Naive B cell (primary cell): ENCODE data around the gene SLC35F3. TPM values are rescaled to one million over a fixed set of nuclear protein-coding genes. Genes with fewer than 3 reads are reported as not detected.

Experiments used
- ATAC-seq, 2 donors: fragments of 150-1000 bp; cut with Tn5 transposase; 2 replicates each; pipeline ENCODE4 v1.10.0; 2021; ENCODE audit warnings: low read depth in 2 of 2, mild to moderate bottlenecking in 2 of 2, moderate library complexity in 2 of 2
- DNase-seq: peaks from one replicate; pipeline ENCODE4 v3.0.0; 2022
- H3K27ac Mint-ChIP-seq, 6 donors: one replicate each; pipeline ENCODE4 v1.8.0; 2020 to 2022; ENCODE audit warnings: mild to moderate bottlenecking in 6 of 6, mixed read lengths in 6 of 6, moderate library complexity in 5 of 6, inconsistent platforms in 2 of 6
- H3K27me3 Mint-ChIP-seq, 3 donors: one replicate each; pipeline ENCODE4 v1.8.0; 2021 to 2022; ENCODE audit warnings: mixed read lengths in 3 of 3, mild to moderate bottlenecking in 1 of 3
- H3K36me3 Mint-ChIP-seq, 2 donors: one replicate each; pipeline ENCODE4 v1.8.0; 2020 to 2022; ENCODE audit warnings: mixed read lengths in 2 of 2, inconsistent platforms in 1 of 2, mild to moderate bottlenecking in 1 of 2
- H3K4me1 Mint-ChIP-seq, 3 donors: one replicate each; pipeline ENCODE4 v1.8.0; 2020 to 2022; ENCODE audit warnings: mixed read lengths in 3 of 3, inconsistent platforms in 1 of 3, mild to moderate bottlenecking in 1 of 3, moderate library complexity in 1 of 3
- H3K4me3 Mint-ChIP-seq, 8 donors: one replicate each; pipeline ENCODE4 v1.8.0; 2020 to 2022; ENCODE audit warnings: mild to moderate bottlenecking in 8 of 8, mixed read lengths in 8 of 8, moderate library complexity in 8 of 8, inconsistent platforms in 2 of 8
- H3K9me3 Mint-ChIP-seq, 7 donors: one replicate each; pipeline ENCODE4 v1.8.0; 2020 to 2022; ENCODE audit warnings: mixed read lengths in 7 of 7, mild to moderate bottlenecking in 5 of 7, inconsistent platforms in 2 of 7, moderate library complexity in 1 of 7
- polyA plus RNA-seq, 6 donors: library from polyadenylated mRNA; unstranded; fragments of 300-500 nt; fragmentation: Illumina TruSeq; gene quantifications; one replicate each; pipeline ENCODE4 v1.2.3, GENCODE V29; 2021; ENCODE audit warnings: low read depth in 6 of 6

Gene SLC35F3
- polyA plus RNA-seq, 6 donors from 2014 or later: not detected

DNA sequence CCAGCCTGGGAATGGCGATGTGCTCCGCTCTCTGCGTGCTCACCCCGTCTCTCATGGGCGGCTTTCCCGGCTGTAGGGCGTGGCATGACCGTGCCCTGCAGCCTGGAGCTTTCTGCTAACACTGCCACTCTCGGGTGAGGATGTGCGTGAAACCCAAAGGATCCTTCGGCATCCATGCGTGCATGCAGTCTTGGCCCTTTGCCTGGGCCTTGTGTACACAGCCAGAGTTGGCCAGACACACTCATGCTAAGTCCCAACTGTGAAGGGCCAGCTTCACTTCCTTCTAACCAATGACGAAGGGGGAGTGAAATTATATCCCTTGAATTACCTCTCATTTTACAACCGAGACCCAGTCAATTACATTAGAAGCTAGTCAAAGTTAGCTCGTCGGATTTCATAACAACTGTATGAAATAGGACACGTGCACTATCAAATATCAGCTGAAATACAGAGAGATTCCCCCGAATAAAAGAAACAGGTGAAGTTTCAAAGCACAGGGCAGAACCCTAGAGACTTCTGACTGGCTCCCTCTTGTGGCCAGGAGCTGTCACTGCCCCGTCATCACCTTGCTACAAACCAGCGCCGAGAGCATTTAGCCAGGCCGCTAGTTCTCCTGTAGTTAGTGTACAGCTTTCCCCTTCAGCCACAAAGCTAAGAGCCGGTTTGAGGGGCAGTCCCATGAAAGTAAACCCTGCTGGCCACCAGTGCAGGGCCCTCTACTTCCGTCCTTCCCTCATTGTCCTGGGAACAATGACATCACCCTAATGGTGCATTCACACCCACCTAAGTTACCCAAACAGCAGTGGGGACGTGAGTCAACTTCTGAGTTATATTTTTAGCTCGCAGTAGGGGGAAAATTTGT is 405.4 kb downstream of the SLC35F3 start:
- Mint-ChIP-seq H3K9me3 (no peaks in the 10 kb centered on the region), H3K4me1 (peaks cover 0 to 23% (median 13%) of the 10 kb centered on the region in 3 donors), H3K27ac (no peak overlapping the region), H3K4me3 (peak overlapping the region in 2 of 8 donors; percentile 0 to 42), H3K36me3 (no peaks in the 10 kb centered on the region), H3K27me3 (peaks cover 7 to 34% (median 23%) of the 10 kb centered on the region in 3 donors)
- DNase-seq: peak; percentile 23
- ATAC-seq: peak; percentile 67 to 75

- H3K27me3 Mint-ChIP-seq: peaks cover 9 to 40% (median 23%) of the 10 kb centered on the region in 3 donors
- ATAC-seq (no peak), DNase-seq (no peak)
- no peaks in the 10 kb centered on the region for H3K9me3 Mint-ChIP-seq
- H3K36me3 Mint-ChIP-seq: no peaks in the 10 kb centered on the region
- no peak overlapping the region for H3K4me3 Mint-ChIP-seq
- peaks cover 0 to 26% (median 13%) of the 10 kb centered on the region in 3 donors for H3K4me1 Mint-ChIP-seq
- no peak overlapping the region for H3K27ac Mint-ChIP-seq
These were observed 406.0 kb downstream of the SLC35F3 start for GRCh38 chr1:234310460-234310817.

DNA sequence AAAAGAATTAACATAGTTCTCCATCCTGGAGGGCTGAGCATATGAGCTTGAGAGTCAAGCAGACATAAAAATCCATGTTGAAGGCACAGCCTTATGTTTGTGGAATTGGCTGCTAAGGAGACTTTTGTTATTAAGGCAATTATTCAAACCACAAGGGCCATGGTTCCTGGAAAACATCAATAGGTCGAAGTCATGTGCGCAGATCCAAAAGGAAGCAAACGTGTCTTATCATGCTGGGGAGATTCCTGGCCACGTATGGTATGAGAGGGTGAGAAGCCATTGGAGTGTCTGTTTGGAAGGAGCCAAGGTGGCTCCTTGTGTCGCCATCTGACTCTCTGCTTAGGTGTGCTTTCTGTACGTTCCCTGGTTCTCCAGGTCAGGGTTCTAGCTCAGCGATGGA is 406.9 kb downstream of the SLC35F3 start:
- Mint-ChIP-seq H3K36me3 (no peaks in the 10 kb centered on the region), H3K4me3 (no peak overlapping the region), H3K27ac (no peak overlapping the region), H3K4me1 (peaks cover 0 to 29% (median 13%) of the 10 kb centered on the region in 3 donors), H3K9me3 (no peaks in the 10 kb centered on the region), H3K27me3 (peaks cover 10 to 50% (median 32%) of the 10 kb centered on the region in 3 donors)
- DNase-seq (no peak), ATAC-seq (no peak)

- peaks cover 0 to 17% (median 6%) of the 10 kb centered on the region in 3 donors for H3K4me1 Mint-ChIP-seq
These were observed 408.7 kb downstream of the SLC35F3 start for GRCh38 chr1:234313171-234313570.

DNA sequence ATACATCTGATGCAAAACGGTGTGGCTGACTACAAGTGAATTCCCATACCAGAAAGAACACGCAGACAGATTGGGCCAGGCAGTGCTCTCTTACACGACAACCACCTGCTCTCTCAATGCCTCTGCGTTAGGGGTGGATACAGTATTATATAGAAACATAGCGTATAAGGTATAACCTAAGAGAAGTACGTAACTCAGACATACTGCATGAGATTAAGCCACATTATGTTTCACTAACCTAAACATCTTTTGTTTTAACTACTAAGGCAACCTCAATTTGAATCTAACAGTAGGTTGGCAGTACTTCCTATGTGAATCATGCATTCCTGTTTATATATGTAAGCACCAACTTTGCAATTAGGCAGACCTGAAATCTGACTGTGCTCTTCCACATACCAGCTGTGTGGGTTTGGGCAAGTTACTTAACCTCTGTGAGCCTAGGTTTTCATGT is 410.6 kb downstream of the SLC35F3 start:
- H3K27me3 Mint-ChIP-seq: peaks cover 30 to 75% (median 49%) of the 10 kb centered on the region in 3 donors
- no peak overlapping the region for H3K4me3 Mint-ChIP-seq
- DNase-seq: no peak
- no peak for ATAC-seq
- H3K9me3 Mint-ChIP-seq: no peaks in the 10 kb centered on the region
- H3K36me3 Mint-ChIP-seq: no peaks in the 10 kb centered on the region
- peaks cover 0 to 10% (median under 1%) of the 10 kb centered on the region in 3 donors for H3K4me1 Mint-ChIP-seq
- H3K27ac Mint-ChIP-seq: peak overlapping the region in 1 of 6 donors; percentile 59

More at GRCh38 chr1:234313171-234313570, 408.7 kb downstream of the SLC35F3 start:
- no peak for DNase-seq
- Mint-ChIP-seq H3K4me3 (no peak overlapping the region), H3K27ac (peak overlapping the region in 1 of 6 donors; percentile 4), H3K27me3 (peaks cover 23 to 67% (median 45%) of the 10 kb centered on the region in 3 donors), H3K9me3 (no peaks in the 10 kb centered on the region), H3K36me3 (no peaks in the 10 kb centered on the region)
- no peak for ATAC-seq

- Mint-ChIP-seq H3K27me3 (peaks cover 32 to 79% (median 52%) of the 10 kb centered on the region in 3 donors), H3K27ac (no peak overlapping the region), H3K4me1 (peaks cover 0 to 8% (median 0%) of the 10 kb centered on the region in 3 donors), H3K9me3 (no peaks in the 10 kb centered on the region), H3K4me3 (no peak overlapping the region), H3K36me3 (no peaks in the 10 kb centered on the region)
- DNase-seq (no peak), ATAC-seq (no peak)
These were observed 411.1 kb downstream of the SLC35F3 start for GRCh38 chr1:234315588-234315987.

GRCh38 chr1:234316486-234316885 is 412.0 kb downstream of the SLC35F3 start:
- Mint-ChIP-seq H3K4me3 (no peak overlapping the region), H3K27ac (peak overlapping the region in 1 of 6 donors; percentile 40), H3K4me1 (peaks cover 0 to 8% (median 5%) of the 10 kb centered on the region in 3 donors), H3K27me3 (peaks cover 36 to 80% (median 52%) of the 10 kb centered on the region in 3 donors), H3K36me3 (no peaks in the 10 kb centered on the region), H3K9me3 (no peaks in the 10 kb centered on the region)
- no peak for DNase-seq
- ATAC-seq: no peak

DNA sequence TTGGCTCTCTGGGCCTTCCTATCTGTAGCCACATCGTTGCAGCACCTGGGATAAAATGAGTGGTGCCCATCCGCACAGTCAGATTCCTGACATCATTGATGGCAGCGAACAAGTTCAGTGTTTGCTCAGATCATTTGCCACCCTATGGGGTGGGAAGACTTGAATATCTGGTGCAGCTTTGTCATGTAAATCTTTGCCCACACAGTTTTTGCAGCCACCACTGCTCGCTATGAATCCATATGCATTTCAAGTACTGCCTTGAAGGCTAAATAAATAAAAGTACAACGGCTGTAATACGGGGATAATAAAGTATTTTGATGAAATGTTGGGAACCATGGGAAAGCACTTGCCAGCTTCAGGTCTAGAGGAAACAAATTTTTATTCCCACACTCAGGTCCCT is 412.5 kb downstream of the SLC35F3 start:
- Mint-ChIP-seq H3K36me3 (no peaks in the 10 kb centered on the region), H3K4me1 (peaks cover 0 to 8% (median 6%) of the 10 kb centered on the region in 3 donors), H3K27me3 (peaks cover 35 to 78% (median 49%) of the 10 kb centered on the region in 3 donors), H3K27ac (no peak overlapping the region), H3K9me3 (no peaks in the 10 kb centered on the region), H3K4me3 (no peak overlapping the region)
- DNase-seq (no peak), ATAC-seq (no peak)

DNA sequence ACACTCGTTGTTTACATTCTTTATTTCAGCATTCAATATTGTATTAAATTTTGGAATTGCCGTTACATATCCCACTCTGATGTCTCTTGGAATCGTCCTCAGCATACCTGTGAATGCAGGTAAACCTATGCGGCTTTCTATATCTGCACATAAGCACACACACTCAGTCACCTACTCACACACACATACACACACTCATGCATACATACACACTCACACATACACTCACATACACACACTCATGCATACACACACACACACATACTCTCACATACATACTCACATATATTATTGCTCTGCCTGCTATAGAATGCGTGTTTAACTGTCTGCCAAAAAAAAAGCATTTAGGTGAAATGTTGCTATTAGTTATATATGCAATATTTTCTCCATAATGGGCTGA is 415.6 kb downstream of the SLC35F3 start:
- H3K27ac Mint-ChIP-seq: no peak overlapping the region
- no peaks in the 10 kb centered on the region for H3K36me3 Mint-ChIP-seq
- DNase-seq (no peak), ATAC-seq (no peak)
- H3K4me1 Mint-ChIP-seq: peaks cover 5 to 15% (median 8%) of the 10 kb centered on the region in 3 donors
- peaks cover 49 to 81% (median 63%) of the 10 kb centered on the region in 3 donors for H3K27me3 Mint-ChIP-seq
- H3K9me3 Mint-ChIP-seq: peaks cover 0 to 3% (median 0%) of the 10 kb centered on the region in 7 donors
- H3K4me3 Mint-ChIP-seq: no peak overlapping the region

DNA sequence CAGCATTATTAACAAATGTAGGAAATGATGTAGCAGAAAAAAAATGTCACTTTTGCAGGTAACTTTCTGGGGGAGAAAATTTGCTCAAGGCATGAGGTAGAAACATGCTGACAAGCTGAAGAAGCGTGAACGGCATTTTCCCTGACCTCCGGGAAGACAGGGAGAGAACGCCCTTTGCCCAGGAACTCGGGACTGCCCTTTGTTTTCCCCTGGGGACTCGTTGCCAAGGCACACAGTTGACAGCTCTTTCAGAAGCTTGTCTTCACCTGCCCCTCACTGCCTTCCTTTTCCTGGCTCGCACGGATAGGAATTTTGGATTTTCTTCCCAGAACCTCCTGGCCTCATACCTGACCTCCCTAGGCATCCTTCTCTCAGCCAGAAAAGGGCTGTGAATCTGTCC is 416.1 kb downstream of the SLC35F3 start:
- Mint-ChIP-seq H3K27me3 (peaks cover 49 to 78% (median 63%) of the 10 kb centered on the region in 3 donors), H3K4me1 (peaks cover 5 to 19% (median 8%) of the 10 kb centered on the region in 3 donors)

DNA sequence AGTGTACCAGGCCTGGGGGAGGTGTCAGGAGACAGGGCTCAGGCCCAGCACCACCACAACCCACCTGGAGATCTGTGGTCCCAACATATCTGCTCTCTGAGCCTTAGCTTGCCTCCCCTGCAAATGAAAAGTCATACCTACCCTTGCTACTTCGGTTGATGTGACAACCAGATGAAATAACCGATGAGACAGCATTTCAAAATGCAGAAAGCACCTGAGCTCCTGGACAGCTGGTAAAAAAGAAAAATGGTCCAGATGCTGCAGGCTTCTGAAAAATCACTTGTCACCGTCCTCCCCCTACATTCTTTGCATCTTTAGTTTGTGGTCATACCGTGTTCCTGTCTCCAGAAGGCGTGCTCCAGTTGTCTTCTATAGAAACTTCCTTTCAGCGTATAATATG is 416.8 kb downstream of the SLC35F3 start:
- Mint-ChIP-seq H3K27me3 (peaks cover 49 to 71% (median 56%) of the 10 kb centered on the region in 3 donors), H3K27ac (no peak overlapping the region), H3K36me3 (no peaks in the 10 kb centered on the region), H3K4me1 (peaks cover 11 to 26% (median 12%) of the 10 kb centered on the region in 3 donors), H3K4me3 (no peak overlapping the region), H3K9me3 (peaks cover 0 to 5% (median 2%) of the 10 kb centered on the region in 7 donors)
- DNase-seq (no peak), ATAC-seq (no peak)

More for the DNA sequence above, 416.1 kb downstream of the SLC35F3 start:
- H3K27ac Mint-ChIP-seq: no peak overlapping the region
- no peak overlapping the region for H3K4me3 Mint-ChIP-seq
- H3K36me3 Mint-ChIP-seq: no peaks in the 10 kb centered on the region
- ATAC-seq (no peak), DNase-seq (no peak)
- peaks cover 0 to 3% (median 0%) of the 10 kb centered on the region in 7 donors for H3K9me3 Mint-ChIP-seq

DNA sequence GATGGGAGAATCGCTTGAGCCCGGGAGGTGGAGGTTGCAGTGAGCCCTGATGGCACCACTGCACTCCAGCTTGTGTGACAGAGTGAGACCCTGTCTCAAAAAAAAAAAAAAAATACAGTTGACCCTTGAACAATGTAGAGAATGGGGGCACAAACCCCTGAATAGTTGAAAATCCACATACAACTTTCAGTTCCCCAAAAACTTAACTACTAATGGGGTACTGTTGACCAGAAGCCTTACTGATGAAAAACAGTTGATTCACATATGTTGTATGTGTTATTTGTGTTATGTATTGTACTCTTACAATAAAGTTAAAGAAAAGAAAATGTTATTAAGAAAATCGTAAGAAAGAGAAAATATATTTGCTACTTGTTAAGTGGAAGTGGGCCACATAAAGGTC is 417.6 kb downstream of the SLC35F3 start:
- no peak for ATAC-seq
- Mint-ChIP-seq H3K4me1 (peaks cover 15 to 33% (median 20%) of the 10 kb centered on the region in 3 donors), H3K9me3 (peaks cover 0 to 6% (median 2%) of the 10 kb centered on the region in 7 donors), H3K4me3 (no peak overlapping the region), H3K27ac (no peak overlapping the region), H3K27me3 (peaks cover 41 to 62% (median 48%) of the 10 kb centered on the region in 3 donors), H3K36me3 (no peaks in the 10 kb centered on the region)
- no peak for DNase-seq

DNA sequence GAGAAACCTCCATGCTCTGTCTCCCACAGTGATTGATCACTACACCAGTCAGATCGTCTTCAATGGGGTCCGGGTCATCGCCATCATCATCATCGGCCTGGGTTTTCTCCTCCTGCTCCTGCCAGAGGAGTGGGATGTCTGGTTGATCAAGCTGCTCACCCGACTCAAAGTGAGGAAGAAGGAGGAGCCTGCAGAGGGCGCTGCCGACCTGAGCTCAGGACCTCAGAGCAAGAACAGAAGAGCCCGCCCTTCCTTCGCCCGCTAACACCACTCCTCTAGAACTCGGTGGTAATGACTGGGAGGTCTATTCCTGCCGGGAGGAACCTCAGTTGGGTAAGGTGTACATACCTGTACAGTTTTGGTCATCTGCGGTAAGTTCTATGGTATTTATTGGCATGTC is 418.5 kb downstream of the SLC35F3 start:
- peaks cover 35 to 53% (median 39%) of the 10 kb centered on the region in 3 donors for H3K27me3 Mint-ChIP-seq
- H3K4me3 Mint-ChIP-seq: no peak overlapping the region
- H3K36me3 Mint-ChIP-seq: no peaks in the 10 kb centered on the region
- peaks cover 15 to 33% (median 20%) of the 10 kb centered on the region in 3 donors for H3K4me1 Mint-ChIP-seq
- no peak for DNase-seq
- ATAC-seq: peak in 1 of 2 donors; percentile 27
- peaks cover 0 to 6% (median 2%) of the 10 kb centered on the region in 7 donors for H3K9me3 Mint-ChIP-seq
- no peak overlapping the region for H3K27ac Mint-ChIP-seq
